Brain microvascular endothelial cell (primary cell): ENCODE measurements around the gene COX19.

Experiments
- DNase-seq: peaks from one replicate; pipeline ENCODE4 v3.0.0-alpha.2; 2020
- H3K27ac ChIP-seq: fragments of 250-450 bp; sonication (Bioruptor Pico); 2 replicates; pipeline ENCODE4 v1.5.1; 2020; ENCODE audit warnings: mild to moderate bottlenecking, moderate library complexity
- H3K27me3 ChIP-seq: fragments of 250-450 bp; sonication (Bioruptor Pico); replicated peaks from 2 replicates; pipeline ENCODE4 v1.5.1; 2020; ENCODE audit warnings: mild to moderate bottlenecking
- H3K36me3 ChIP-seq: fragments of 250-450 bp; sonication (Bioruptor Pico); replicated peaks from 2 replicates; pipeline ENCODE4 v1.5.1; 2020; ENCODE audit warnings: mild to moderate bottlenecking
- H3K4me3 ChIP-seq: 2 replicates; pipeline ENCODE4 v1.5.1; 2011; ENCODE audit warnings: low read depth, mild to moderate bottlenecking, control low read depth, low read length, moderate library complexity
- in situ Hi-C: cut with HindIII; loops from 2 replicates; pipeline ENCODE4 v1.10.0; 2017; ENCODE audit warnings: low sequenced_read_pairs, low pct_ligation_motif_present
- TF ChIP-seq, protein P1 (sequence below): IDR thresholded peaks from 2 replicates; pipeline ENCODE4 v1.5.1; 2011; ENCODE audit warnings: low read depth, mild to moderate bottlenecking, moderate library complexity, low read length, control low read depth, inconsistent platforms; ENCODE audit errors: missing control alignments

Gene COX19

DNA sequence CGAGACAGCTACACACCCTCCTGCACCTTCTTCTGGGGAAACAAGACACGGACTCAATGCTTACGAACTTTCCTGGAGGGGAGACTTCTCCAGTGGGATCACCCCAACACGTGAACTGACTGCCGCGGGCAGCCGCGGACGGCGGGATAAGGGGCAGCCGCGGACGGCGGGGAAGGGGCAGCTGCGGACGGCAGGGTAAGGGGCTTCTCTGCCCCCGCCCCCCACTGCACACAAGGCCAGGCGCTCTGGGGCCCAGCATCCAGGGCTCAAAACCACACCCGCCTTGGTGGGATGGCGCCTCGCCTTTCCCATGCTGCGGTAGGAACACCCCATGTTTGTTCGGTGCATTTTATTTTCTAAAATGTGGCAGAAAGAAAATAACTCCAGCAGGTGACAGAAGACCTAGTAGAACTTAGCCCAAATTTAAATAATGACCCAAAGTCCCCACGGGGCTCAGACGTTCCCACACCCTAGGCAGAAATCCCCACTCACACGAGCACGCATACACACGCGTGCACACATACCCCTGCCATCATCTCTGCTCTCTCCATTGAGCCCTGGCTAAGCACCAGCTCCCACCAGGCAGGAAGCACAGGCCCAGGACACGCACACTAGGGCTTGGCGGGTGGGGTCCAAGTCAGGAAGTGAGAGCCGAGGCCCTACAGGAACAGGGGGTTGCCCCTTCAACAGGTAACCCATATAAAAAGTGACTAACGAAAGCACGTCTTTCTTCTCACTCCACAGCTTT, 42.4 kb upstream of the COX19 start:
- TF ChIP-seq, protein P1, sequence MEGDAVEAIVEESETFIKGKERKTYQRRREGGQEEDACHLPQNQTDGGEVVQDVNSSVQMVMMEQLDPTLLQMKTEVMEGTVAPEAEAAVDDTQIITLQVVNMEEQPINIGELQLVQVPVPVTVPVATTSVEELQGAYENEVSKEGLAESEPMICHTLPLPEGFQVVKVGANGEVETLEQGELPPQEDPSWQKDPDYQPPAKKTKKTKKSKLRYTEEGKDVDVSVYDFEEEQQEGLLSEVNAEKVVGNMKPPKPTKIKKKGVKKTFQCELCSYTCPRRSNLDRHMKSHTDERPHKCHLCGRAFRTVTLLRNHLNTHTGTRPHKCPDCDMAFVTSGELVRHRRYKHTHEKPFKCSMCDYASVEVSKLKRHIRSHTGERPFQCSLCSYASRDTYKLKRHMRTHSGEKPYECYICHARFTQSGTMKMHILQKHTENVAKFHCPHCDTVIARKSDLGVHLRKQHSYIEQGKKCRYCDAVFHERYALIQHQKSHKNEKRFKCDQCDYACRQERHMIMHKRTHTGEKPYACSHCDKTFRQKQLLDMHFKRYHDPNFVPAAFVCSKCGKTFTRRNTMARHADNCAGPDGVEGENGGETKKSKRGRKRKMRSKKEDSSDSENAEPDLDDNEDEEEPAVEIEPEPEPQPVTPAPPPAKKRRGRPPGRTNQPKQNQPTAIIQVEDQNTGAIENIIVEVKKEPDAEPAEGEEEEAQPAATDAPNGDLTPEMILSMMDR: no peak
- no peak for DNase-seq
- Histone ChIP-seq H3K4me3 (no peak overlapping the region), H3K27me3 (no peaks in the 10 kb centered on the region), H3K27ac (no peak overlapping the region), H3K36me3 (peaks cover 8% of the 10 kb centered on the region)
- in situ Hi-C loops: no loop called here

DNA sequence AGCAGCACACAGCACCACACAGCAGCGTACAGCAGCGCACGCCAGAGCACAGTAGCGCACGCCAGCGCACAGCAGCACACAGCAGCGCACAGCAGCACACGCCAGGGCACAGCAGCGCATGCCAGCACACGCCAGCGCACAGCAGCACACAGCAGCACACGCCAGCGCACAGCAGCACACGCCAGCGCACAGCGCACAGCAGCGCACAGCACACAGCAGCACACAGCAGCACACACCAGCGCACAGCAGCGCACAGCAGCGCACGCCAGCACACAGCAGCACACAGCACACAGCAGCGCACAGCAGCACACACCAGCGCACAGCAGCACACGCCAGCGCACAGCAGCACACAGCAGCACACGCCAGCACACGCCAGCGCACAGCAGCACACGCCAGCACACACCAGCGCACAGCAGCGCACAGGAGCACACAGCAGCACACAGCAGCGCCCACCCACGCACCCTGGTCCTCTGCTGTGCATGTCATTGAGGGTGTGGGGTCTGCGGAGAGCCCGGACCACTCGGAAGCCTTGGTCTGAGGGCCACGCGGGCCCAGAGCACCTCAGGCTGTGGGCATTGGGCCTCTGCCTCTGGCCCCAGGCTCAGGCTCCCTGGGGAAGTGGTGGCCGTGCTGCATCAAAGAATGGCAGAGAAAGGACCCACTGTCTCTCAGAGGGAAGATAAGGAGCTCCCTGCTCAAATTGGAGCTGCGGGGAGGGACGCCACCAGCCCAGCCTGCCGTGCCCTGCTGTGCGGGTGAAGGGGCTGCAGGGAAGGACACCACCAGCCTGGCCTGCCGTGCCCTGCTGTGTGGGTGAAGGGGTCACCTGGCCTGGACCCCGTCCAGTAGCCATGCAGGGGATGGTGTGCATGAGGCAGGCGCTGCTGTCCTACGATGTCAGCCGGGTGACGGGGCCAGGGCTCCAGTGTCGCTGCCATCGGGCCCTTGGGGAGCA, 41.5 kb upstream of the COX19 start:
- DNase-seq: no peak
- in situ Hi-C loops: no loop called here
- TF ChIP-seq, protein P1: no peak
- no peak overlapping the region for H3K4me3 ChIP-seq
- H3K36me3 ChIP-seq: peaks cover 8% of the 10 kb centered on the region
- no peak overlapping the region for H3K27ac ChIP-seq
- no peaks in the 10 kb centered on the region for H3K27me3 ChIP-seq

DNA sequence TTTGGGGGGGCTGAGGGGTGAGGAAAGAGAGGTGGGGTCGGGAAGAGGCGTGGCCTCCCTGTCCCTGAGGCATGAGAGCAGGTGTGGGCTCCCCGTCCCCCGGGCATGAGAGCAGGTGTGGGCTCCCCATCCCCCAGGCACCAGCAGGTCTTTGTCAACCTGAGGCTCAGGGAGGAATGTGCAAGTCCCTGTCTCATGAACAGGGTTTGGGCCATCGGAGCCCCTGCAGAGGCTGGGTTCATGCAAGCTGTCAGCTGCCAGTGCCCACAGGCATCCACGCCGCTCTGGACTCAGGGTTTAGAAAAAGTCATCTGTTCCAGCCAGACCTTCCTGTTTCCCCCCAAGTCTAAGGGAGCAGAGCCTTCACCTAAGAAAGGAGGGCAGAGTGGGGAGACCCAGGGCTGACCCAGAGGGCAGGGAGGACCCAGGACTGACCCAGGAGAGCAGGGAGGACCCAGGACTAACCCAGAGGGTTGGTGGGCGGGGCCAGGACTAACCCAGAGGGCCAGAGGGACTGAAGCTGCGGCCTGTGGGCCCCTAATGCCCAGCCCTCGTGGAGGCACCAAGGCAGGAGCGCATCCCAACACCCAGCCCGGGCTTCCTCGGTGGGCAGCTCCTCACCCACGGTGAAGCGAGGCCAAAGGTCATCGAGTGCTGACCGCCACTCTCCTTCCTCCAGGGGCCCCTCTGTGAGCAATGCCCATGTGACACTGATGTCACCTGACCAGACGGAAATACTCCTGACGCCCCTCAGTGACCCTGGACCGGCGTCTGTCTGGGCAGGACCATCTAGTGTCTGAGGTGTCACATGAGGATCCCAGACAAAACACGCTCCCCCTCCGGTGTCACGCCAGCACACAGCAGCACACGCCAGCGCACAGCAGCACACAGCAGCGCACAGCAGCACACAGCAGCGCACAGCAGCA, 40.1 kb upstream of the COX19 start:
- in situ Hi-C loops: no loop called here
- H3K4me3 ChIP-seq: no peak overlapping the region
- no peak overlapping the region for H3K27ac ChIP-seq
- TF ChIP-seq, protein P1: no peak
- DNase-seq: no peak
- no peaks in the 10 kb centered on the region for H3K36me3 ChIP-seq
- no peaks in the 10 kb centered on the region for H3K27me3 ChIP-seq

DNA sequence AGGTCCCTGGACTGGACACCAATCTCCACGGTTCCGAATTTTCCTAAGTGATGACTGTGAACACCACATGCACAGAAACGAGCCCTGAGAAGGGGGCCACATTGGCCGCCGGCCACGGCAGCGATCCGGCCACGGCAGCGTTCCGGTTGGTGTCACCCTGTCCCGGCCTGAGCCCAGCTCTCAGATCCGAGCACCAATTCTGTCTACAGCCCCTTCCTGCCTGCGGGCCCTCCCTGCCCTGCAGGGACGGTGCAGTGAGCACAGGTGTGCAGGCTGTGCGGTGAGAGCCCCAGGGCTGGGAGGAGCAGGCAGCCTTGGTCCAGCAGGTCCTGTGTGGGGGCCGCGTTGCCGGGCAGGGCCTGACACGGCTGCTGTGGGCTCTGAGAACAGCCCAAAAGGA, 39.3 kb upstream of the COX19 start:
- in situ Hi-C loops: no loop called here
- no peak overlapping the region for H3K27ac ChIP-seq
- no peak overlapping the region for H3K4me3 ChIP-seq
- peaks cover under 1% of the 10 kb centered on the region for H3K36me3 ChIP-seq
- no peaks in the 10 kb centered on the region for H3K27me3 ChIP-seq
- no peak for DNase-seq
- TF ChIP-seq, protein P1: no peak

DNA sequence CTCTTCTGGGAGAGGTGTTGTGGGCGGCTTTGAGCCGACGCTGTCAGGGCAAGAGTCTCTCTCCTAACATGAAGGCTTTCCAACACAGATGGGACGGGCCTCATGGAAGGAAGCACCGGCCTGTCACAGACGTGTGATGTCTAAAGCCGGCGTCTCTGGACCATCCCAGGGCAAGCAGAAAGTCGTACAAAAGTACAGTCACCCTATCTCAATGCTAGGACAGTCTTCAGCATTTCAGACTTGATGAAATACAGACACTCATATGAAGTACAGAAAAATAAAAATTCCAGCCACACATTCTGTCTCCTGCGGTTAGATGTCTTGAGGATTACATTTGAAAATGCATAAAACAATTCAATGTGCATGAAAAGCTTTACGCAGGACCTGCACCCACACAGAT, 38.2 kb upstream of the COX19 start:
- TF ChIP-seq, protein P1: no peak
- Histone ChIP-seq H3K27ac (no peak overlapping the region), H3K36me3 (peaks cover 3% of the 10 kb centered on the region), H3K27me3 (no peaks in the 10 kb centered on the region), H3K4me3 (no peak overlapping the region)
- DNase-seq: no peak
- in situ Hi-C loops: no loop called here
